K562 (cell line): ENCODE data around the gene SAP30BP.

Experiments
- RFX5 ChIP-seq: IDR thresholded peaks from 2 replicates; pipeline ENCODE4 v1.6.1; 2011; ENCODE audit warnings: low read depth, mild to moderate bottlenecking, improper control_type of control experiment, low read length
- TCF7 ChIP-seq: sonication (generic); IDR thresholded peaks from 2 replicates; pipeline ENCODE4 v1.6.1; 2016; ENCODE audit warnings: antibody characterized with exemption, borderline replicate concordance
- ZNF384 ChIP-seq: IDR thresholded peaks from 2 replicates; pipeline ENCODE4 v1.6.1; 2012; ENCODE audit warnings: low read depth, low read length, improper control_type of control experiment
- TF ChIP-seq, protein P1 (sequence below): sonication (generic); formaldehyde crosslinking; IDR thresholded peaks from 2 replicates; pipeline ENCODE4 v1.8.0; 2022; ENCODE audit warnings: mild to moderate bottlenecking, missing genetic modification reagents

DNA sequence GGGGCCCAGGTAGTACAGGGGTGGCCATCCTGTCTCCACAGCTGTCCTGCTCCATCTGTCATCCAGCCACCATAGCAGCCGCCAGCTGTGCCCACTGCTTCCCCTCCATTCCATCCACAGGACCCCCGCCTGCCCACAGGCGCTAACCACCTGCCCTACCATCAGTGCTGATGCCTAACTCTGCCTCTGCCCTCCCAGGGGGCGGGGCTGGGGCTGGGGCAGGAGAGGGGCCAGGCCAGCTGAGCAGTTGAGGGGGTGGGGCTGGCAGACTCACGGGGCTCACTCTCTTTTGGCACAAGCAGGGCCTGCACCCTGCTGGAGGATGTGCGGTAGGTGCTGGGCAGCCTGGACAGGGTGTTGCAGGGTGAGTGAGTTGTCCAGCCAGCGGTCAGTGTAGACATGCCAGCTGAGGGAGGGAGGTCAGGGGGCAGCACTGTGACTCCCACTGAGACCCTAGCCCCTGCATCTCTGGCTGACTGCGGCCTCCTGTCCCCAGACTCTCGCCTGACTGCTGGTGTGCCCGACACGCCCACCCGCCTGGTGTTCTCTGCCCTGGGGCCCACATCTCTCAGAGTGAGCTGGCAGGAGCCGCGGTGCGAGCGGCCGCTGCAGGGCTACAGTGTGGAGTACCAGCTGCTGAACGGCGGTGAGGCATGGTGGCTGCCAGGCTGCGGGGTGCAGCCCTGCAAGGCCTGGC lies 88.2 kb downstream of the SAP30BP start:
- TF ChIP-seq RFX5 (no peak), TCF7 (no peak), ZNF384 (no peak)
- TF ChIP-seq, protein P1, sequence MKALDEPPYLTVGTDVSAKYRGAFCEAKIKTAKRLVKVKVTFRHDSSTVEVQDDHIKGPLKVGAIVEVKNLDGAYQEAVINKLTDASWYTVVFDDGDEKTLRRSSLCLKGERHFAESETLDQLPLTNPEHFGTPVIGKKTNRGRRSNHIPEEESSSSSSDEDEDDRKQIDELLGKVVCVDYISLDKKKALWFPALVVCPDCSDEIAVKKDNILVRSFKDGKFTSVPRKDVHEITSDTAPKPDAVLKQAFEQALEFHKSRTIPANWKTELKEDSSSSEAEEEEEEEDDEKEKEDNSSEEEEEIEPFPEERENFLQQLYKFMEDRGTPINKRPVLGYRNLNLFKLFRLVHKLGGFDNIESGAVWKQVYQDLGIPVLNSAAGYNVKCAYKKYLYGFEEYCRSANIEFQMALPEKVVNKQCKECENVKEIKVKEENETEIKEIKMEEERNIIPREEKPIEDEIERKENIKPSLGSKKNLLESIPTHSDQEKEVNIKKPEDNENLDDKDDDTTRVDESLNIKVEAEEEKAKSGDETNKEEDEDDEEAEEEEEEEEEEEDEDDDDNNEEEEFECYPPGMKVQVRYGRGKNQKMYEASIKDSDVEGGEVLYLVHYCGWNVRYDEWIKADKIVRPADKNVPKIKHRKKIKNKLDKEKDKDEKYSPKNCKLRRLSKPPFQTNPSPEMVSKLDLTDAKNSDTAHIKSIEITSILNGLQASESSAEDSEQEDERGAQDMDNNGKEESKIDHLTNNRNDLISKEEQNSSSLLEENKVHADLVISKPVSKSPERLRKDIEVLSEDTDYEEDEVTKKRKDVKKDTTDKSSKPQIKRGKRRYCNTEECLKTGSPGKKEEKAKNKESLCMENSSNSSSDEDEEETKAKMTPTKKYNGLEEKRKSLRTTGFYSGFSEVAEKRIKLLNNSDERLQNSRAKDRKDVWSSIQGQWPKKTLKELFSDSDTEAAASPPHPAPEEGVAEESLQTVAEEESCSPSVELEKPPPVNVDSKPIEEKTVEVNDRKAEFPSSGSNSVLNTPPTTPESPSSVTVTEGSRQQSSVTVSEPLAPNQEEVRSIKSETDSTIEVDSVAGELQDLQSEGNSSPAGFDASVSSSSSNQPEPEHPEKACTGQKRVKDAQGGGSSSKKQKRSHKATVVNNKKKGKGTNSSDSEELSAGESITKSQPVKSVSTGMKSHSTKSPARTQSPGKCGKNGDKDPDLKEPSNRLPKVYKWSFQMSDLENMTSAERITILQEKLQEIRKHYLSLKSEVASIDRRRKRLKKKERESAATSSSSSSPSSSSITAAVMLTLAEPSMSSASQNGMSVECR (CRISPR knock-in tag): no peak
